Measurements from ENCODE around the gene GOLGA8K. TPM values are rescaled to one million over a fixed set of nuclear protein-coding genes. Genes with fewer than 3 reads are reported as not detected.

GOLGA8K gene
- total RNA-seq: under 1 TPM; 0.28 to 0.29 TPM

GRCh38 chr15:32403192-32403591 is at the start of gene GOLGA8K:
TSS of gene GOLGA8K (minus strand) at chr15:32403292. CDS start at chr15:32403194, 98 bp downstream.

Other genes starting within 250 kb of the GOLGA8K start
- 1 to 10 TPM; 1.0 to 3.3 TPM for gene GOLGA8O, start 52.3 kb upstream of the GOLGA8K start, total RNA-seq
- 1 to 10 TPM; 5.3 to 5.4 TPM for gene GOLGA8N, start 190.2 kb upstream of the GOLGA8K start, total RNA-seq
- gene ARHGAP11A, start 212.2 kb upstream of the GOLGA8K start, total RNA-seq: 100 to 1,000 TPM; 101 to 105 TPM
- gene SCG5, start 238.4 kb upstream of the GOLGA8K start, total RNA-seq: 1 to 10 TPM; 2.5 to 3.0 TPM